Right ventricle myocardium inferior (tissue), 1 donor: Measurements from ENCODE around the gene FAM83G. TPM values are rescaled to one million over a fixed set of nuclear protein-coding genes. Genes with fewer than 3 reads are reported as not detected.

Source experiments
- ATAC-seq: fragments of 200-7000 bp; cut with Tn5 transposase; one replicate; pipeline ENCODE4 v1.9.1; 2020; ENCODE audit warnings: mild to moderate bottlenecking, moderate library complexity
- DNase-seq: peaks from one replicate; pipeline ENCODE4 v3.0.0; 2021; ENCODE audit errors: missing footprints
- intact Hi-C: fragments of 100-400 bp; cut with DNase I; formaldehyde crosslinking; loops from one replicate; pipeline ENCODE4 v1.11.0; 2022
- total RNA-seq: library from RNA; stranded (reverse); fragmentation: NEBNext Ultra II Directional; extraction: Animal tissue kit (Norgen Biotek cat#: 25700); gene quantifications from one replicate; pipeline ENCODE4 v1.2.1, GENCODE V29; 2021
- donor health status: DM: no; HTN: yes; CAD: no; lungs with severe emphysema.

FAM83G gene
- total RNA-seq, 1 donor from 2014 or later = 2.7 TPM

DNA sequence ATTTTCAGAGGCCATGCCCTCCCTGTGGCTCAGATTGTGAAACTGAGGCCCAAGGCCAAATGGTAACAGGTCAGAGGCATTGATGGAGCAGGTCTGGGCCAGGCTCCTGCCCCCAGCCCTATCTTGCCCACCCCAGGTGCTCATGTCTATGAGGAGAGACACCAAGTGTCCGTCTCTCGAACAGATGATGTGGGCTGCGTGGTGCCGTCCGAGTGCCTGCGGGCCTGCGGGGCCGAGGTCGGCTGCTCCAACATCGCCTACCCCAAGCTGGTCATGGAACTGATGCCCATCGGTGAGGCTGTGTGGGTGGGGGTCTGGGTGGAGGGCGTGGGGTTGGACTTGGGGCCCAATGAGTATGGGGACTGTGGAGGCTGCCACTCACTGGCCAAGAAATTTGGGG lies 8.7 kb upstream of the FAM83G start:
- ATAC-seq = no peak
- intact Hi-C loops = no loop called here
- peak; percentile 50 for DNase-seq

DNA sequence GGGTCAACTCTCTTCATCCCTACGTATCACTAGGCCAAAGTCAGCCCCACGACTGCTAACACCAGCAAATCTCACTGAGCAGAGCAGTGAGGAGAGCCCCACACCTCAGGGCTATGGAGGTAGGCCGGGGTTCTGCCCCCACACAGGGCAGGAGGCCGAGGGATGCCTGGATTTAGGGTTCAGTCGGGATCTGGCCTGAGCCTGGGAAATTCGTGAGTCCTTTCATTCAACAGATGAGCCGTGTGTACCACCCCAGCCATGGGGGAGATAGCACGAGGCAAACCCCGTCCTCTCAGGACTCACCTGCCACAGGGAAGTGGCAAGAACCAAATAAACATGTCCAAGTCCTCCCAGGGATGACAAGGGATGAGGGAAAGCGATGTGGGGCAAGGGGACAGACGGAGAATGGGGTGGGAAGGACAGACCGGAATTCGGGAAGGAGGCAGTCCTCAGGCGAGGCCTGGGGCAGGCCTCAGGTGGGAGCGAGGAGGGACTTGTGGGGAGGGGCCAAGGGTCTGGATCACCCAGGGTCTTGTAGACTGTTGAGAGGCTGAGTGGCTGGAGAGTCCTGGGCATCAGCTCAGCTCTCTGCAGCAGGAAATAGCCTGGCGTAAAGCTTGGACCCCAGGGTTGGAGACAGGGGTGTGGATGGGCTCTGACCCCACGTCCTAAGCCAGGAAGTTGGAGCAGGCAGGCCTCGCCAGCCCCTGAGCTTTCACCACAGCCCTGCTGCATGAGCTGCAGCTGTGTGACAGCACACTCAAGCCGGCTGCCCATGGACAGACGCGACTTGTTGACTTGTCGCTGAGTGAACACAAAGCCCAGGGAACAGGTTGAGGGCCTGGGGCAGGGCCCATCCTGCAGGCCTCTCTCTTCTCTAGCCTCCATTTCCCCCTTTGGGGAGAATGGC lies 7.9 kb upstream of the FAM83G start:
- ATAC-seq (no peak), DNase-seq (peak; percentile 49)
- intact Hi-C loops = no loop called here

DNA sequence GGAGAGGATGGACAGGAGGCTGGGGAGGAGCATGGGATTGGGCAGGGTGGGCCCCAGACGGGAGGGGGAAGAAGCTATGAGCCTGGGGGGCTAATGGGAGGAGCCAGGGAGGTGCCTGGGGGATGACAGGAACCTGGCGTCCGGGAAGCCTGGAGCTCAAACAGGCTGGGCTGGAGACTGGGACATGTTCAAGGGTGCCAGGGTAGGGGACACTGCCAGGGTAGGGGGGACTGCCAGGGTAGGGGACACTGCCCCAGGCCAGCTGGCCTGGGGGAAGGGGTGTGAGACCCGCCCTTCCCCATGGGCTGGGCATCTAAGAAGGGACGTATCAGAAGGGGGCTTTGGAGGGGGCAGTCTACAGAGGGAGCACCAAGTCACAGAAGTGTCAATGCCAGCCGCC lies 7.0 kb upstream of the FAM83G start:
- intact Hi-C loops = no loop called here
- no peak for ATAC-seq

DNA sequence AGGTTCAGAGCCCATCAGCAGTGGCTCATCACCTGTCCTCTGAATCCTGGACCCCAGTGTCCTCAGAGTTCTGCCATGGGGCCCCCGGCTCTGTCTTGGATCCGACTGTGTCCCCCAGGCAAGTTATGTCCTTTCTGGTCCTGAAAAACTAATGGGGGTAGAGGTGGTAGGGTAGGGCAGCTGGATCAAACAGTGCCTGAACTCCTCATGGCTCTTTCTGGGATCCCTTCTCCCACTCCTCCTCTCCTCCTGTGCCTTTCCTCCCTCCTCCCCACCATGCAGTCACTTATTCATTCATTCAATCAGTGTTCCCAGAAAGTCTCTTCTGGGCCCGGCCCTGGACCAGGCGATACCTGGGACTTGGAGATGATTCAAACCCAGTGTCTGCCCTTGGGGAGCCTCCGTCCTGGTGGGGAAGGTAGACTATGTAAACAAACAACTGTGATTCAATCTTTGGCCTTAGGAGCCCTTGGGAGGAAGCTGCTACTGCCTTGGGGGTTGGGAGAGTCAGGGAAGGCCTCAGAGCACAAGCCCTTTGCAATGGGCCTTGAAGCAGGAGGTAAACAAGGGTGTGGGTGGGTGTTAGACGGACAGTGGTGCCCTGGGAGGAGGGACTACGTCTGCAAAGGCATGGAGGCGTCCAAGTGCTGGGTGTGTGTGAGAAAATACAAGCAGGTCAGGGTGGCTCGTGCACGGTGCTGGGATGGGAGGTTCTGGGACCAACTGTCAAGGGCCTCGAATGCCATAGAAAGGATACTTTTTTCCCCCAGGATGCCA lies 6.4 kb upstream of the FAM83G start:
- DNase-seq (peak; percentile 17), ATAC-seq (no peak)
- intact Hi-C loops = no loop called here

More for the DNA sequence above, 7.0 kb upstream of the FAM83G start:
- DNase-seq = peak; percentile 37

DNA sequence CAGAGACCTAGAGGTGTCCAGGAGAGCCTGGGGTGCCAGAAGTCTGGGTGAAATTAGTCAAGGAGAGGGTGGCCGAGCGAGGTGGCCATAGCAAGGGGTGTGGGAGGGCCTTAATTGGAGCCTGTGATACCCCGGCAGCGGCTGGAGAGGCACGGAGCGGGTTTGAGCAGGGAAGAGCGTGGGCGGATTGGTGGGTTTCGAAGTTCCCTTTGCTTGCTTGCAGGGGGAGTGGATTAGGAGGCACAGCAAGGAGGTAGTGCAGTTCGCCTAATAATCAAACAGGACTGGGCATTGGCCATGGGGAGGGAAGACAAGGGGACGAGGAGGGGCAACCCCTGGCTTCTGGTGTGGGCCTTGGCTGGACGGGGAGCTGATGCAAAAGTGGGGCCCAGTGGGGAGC lies 5.4 kb upstream of the FAM83G start:
- intact Hi-C loops = no loop called here
- peak; percentile 53 for DNase-seq
- no peak for ATAC-seq

DNA sequence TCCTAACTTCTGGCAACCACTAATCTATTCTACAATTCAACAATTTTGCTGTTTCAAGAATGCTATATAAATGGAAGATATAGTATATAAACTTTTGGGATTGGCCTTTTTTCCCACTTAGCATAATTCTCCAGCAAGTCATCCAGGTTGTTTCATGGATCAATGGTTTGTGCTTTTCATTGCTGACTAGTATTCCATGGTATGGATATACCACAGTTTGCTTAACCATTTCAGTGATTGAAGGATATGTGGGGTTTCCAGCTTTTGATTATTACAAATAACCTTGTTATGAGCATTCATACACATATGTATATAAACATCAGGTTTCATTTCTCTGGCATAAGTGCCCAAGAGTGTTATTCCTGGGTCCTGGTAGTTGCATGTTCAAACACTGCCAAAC lies 2.1 kb upstream of the FAM83G start:
- ATAC-seq (no peak), DNase-seq (no peak)
- intact Hi-C loops = no loop called here

DNA sequence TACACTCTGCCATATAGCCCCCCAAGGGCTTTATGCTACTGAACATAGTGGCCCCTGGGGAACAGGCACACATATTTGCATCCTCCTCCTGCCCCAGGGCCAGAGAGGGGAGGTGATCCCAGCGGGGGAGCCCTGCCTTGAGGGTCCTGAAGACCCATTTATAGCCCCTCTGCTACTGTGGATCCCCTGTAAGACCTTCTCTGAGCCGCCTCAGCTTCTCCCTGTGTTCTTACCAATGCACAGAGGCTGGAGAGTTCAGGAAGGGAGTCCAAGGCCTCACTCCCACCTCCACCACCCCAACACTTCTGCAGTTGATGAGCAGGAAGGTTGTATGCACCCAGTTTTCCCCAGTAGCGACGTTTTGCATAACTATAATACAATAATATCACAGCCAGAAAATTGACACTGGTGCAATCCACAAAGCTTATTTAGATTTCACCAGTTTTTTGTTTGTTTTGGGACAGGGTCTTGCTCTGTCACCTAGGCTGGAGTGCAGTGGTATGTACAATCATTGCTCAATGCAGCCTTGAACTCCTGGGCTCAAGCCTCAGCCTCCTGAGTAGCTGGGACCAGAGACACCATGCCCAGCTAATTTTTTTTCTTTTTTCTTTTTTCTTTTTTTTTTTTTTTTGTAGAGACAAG lies 1.3 kb upstream of the FAM83G start:
- ATAC-seq (no peak), DNase-seq (no peak)
- intact Hi-C loops = no loop called here

DNA sequence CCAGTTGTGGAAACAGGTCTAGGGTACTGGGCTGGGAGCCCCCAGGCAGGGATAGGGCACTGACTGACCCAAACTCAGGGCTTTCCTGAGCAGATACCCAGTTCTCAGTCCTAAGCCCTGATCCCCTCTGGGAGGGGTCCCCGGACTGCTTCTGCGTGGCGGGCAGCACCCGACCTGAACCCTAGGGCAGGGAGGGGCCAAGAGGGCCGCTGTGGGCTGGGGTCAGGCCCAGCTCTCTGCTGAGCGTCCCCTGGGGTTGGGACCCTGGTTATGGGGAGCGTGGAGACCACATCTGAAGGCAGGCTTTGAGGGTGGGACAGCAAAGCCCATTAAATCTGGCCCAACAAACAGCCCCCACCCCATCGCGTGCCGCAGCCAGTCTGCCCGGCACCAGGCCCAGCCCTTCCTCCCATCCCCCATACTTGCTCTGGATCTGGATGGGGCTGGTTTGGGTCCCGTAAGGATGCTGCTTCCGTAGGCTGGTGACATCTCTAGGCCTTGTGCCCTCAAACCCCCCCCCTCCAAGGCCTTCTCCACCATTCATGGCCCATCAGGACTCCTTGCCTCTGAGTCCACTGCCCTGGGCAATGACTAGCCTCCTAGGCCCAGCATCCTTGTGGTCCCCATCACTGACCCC lies 691 bp upstream of the FAM83G start:
- no peak for ATAC-seq
- DNase-seq = peak; percentile 14

DNA sequence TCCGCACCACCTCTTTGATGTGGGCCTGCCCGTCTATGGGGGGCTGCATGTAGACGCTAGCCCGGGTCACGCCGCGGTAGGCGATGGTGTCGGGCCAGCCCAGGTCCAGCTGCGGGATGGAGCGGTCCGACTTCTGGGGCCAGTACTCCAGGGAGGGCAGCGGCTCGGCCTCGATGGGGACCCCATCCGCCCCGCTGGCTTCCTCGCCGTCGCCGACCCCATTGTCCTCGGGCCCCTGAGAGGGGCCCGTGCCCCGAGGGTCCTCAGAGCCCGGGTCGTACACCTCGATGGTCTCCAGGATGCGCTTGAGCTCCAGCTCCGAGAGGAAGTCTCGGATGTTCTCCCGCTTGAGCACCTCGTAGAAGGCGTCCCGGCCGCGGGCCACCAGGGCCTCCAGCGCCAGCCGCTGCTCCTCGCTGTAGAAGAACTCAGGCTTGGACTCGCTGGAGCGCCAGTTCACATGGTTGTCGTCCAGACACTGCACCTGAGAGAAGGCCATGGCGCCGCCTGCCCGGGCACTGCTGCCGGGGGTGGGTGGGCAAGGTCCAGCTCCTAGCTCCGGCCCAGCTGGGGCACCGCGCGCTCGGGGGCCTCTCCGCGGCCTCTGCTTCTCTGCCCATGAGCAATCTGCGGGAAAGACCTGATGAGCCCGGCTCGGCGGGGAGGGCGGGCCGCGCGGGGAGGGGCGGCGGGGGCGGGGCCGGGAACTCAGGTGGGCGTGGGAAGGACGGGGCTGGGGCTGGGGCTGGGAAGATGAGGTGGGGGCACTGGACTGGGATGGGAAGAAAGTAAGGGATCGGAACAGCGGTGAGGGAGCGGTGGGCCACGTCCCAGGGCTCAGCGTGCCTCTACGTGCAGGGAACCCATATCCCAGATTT lies 782 bp downstream of the FAM83G start:
- intact Hi-C loops = no loop called here
- ATAC-seq = no peak
- peak; percentile 50 for DNase-seq

More for the DNA sequence above, 691 bp upstream of the FAM83G start:
- intact Hi-C loops = no loop called here

DNA sequence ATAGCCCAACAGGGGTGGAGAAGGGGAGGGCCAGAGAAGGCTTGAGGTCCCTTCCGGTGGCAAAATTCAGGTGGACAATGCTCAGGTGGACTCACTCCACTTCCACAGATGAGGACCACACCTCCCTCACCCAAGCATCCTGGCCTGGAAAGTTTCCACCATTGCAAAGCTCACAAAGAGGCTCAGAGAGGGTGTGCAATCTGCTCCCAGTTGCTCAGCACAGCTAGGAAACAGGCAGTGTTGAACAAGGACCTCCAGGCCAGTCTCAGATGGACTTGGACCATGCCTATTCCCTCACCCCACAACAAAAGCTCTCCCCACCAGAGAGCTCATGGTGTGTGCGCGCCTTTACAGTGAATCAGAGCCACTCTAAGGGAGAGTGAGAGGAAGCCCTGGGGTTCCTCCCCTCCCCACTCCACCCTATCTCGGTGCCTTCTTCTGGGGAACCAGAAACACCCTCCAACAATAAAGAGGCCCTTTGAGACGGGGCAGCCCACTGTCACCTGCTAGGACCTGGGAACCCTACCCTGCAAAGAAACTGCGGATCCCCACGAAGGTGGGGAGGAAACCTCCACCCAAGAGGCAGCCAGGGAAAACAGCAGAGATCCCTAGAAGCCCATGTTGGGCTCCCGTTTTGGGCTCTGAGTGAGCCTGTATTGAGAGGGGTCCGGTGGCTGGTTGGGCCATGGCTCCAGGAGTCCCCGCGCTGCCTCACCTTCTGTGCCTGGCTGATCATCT lies 1.6 kb downstream of the FAM83G start:
- intact Hi-C loops = no loop called here
- ATAC-seq (no peak), DNase-seq (peak; percentile 35)

DNA sequence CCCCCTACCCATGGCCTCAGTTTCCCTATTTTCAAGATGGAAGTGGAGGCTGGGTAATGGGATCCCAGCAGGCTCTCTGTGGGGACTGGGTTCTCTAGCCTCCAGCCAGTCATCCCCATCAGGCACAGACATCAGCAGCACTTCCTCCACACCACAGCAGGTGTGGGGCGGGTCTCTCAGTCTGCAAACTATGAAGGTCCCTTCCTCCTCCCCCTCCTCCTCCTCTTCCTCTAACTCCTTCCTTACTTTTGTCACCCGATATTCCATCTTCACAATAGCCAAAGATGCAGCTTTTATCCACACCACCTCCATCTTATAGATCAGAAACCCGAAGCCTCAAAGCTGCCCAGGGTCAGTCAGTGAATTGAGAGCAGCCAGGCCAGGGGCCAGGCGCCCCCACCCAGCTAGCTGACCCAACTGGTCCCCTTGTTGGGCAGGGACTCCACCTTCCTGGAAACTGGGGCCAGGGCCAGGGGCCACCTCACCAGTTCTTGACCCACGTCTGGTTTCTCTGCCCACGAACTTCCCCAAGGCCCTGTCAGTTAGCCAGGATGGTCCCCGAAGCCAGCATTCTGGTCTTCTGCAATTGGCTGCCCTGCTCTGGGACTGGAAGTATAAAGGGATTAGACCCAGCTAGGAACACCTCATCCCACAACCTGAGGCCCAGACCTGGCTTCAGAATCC lies 2.5 kb downstream of the FAM83G start:
- no peak for ATAC-seq
- intact Hi-C loops = no loop called here
- peak; percentile 55 for DNase-seq

DNA sequence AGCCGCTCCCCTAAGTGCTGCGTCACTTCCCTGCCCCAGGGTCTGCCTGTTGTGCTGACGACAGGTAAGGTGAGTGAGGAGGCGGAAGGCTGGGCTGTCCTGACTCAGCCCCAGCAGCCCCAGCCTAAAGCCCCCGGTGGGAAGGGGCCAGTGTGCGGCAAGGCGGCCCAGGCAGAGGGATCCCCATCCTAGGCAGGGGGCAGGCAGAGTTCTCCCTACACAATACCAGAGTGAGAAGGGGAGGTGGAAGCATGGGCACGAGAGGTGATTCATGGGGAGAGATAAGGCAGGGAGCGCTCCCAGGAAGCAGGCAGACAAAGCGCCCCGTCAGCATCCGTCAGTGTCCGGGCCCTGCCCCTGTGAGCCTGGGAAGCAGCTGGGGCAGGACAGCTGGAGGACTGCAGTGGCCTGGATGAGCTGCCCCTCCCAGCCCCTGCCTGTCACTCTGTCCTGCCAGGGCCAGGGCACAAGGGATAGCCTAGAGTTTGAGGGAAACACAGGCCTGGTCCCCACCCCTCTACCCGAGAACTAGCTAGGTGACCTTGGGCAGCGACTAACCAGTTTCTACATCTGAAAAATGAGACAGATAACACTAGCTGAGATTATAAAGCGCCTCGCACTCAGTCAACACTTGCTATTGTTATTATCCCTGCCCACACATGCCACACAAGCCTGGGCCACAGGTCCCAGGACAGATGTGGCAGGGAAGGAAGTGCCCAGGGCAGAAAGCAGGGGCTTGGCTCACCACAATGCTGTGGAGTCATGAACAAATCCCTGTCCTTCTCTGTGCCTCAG lies 3.8 kb downstream of the FAM83G start:
- intact Hi-C loops = no loop called here
- DNase-seq (peak; percentile 31), ATAC-seq (no peak)

DNA sequence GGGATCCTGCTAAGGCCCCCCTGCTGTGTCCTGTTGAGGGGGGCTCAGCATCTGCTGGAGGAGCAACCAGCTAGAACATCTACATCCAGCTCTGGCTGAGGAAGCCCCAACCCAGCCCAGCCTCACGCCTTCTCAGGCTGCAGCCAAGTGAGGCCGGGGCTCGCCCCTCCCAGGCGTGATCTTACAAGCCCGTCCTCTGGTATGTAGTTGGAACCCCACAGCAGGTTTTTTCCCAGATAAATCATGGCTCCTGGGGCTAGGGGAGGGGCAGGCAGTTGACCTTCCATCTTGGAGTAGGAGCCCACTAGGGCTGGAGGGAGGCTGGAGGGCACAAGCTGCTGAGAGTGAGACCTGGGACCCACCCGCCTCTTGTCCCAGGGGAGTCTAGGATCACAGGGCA lies 4.7 kb downstream of the FAM83G start:
- ATAC-seq (no peak), DNase-seq (peak; percentile 46)
- intact Hi-C loops = no loop called here

DNA sequence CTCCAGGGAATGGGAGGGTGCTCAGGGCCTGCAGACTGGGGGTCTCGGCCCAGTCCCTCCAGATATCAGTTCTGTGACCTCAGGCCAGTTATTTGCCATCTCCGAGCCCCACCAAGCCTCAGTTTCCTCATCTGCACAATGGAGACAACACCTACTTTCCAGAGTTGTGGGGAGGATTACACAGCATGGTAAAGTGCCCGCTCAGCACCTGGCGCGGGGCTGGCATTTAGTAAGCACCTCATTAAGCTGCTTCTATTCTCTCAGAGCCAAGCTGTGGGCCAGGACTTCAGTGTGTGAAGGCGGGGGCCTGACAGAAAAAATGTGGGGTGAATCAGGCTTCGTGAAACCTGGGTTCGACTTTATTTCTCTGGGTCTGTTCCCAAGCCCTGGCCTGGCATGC lies 5.2 kb downstream of the FAM83G start:
- DNase-seq (peak; percentile 37), ATAC-seq (no peak)
- intact Hi-C loops = no loop called here

DNA sequence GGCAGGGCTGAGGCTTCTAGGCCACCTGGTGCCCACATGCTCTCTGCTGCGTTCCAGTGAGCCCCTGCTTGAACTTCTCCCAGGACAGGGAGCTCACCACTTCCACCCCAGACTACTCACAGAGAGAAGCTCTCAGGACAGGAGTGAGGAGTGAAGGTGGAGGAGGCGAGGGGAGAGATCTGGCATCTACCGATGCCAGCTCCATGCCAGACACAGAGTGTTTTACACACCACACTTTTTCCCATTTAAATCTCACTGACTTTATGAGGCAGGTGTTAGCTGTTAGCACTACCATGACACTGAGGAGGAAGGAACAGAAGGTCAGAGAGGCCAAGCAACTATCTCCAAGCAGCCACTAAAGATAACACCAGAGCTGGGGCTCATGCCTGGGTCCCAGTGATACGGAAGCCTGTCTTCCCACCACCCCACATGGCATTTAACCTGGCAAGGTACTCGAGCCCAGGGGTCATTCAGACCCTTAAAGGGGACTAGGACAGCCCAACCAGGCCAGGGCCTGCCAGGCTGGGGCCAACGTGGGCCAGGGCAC lies 6.8 kb downstream of the FAM83G start:
- ATAC-seq (no peak), DNase-seq (no peak)
- intact Hi-C loops = no loop called here

DNA sequence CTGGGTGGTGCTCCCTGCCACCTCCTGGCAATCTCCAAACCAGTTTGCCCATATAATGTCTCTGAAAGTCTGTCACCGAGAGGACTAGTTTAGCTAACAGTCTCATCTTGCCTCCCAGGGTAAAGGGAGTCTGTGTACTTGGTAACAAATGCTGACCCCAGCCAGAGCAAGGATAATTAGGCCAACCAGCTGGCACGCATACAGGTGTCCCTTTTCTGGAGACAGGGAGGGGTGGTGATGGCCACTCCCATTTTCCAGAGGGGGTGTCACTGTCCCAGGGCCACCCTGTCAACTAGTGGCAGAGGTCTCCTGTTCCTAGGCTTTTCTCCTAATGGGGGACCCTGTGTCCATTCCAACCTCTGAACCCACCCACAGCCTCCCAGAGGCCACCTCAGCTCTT lies 8.1 kb downstream of the FAM83G start:
- ATAC-seq (no peak), DNase-seq (no peak)
- intact Hi-C loops = no loop called here
